ENCODE data around the gene TEX38.

TEX38 gene

GRCh38 chr1:46671554-46671953 is at the start of gene TEX38:
TSS of gene TEX38 (plus strand) at chr1:46671854. CDS start at chr1:46671935, 81 bp downstream.
- Mint-ChIP-seq H3K27ac (peak within 1 kb of the TSS; percentile 11), H3K27me3 (no peaks in the 10 kb centered on the region), H3K4me3 (no peak within 1 kb of the TSS), H3K4me1 (peaks cover 36% of the 10 kb centered on the region), H3K36me3 (ENCODE audit: low read depth) (peaks cover 5% of the 10 kb centered on the region), H3K9me3 (no peaks in the 10 kb centered on the region)
- ATAC-seq: no peak
- DNase-seq: no peak

- Mint-ChIP-seq H3K27ac (no peak overlapping the region), H3K4me1 (peaks cover 21% of the 10 kb centered on the region), H3K27me3 (no peaks in the 10 kb centered on the region), H3K36me3 (ENCODE audit: low read depth) (no peaks in the 10 kb centered on the region), H3K4me3 (no peak overlapping the region), H3K9me3 (no peaks in the 10 kb centered on the region)
- ATAC-seq (no peak), DNase-seq (no peak)
Observed at GRCh38 chr1:46621930-46622329, 49.7 kb upstream of the TEX38 start.

- Mint-ChIP-seq H3K36me3 (ENCODE audit: low read depth) (no peaks in the 10 kb centered on the region), H3K4me3 (no peak overlapping the region), H3K9me3 (no peaks in the 10 kb centered on the region), H3K27me3 (no peaks in the 10 kb centered on the region), H3K27ac (no peak overlapping the region), H3K4me1 (peaks cover 17% of the 10 kb centered on the region)
- ATAC-seq (no peak), DNase-seq (no peak)
Observed at GRCh38 chr1:46622344-46622743, 49.3 kb upstream of the TEX38 start.

- DNase-seq (no peak), ATAC-seq (no peak)
- peaks cover 6% of the 10 kb centered on the region for H3K4me1 Mint-ChIP-seq
- no peak overlapping the region for H3K4me3 Mint-ChIP-seq
- no peaks in the 10 kb centered on the region for H3K9me3 Mint-ChIP-seq
- no peaks in the 10 kb centered on the region for H3K36me3 Mint-ChIP-seq (ENCODE audit: low read depth)
- H3K27ac Mint-ChIP-seq: no peak overlapping the region
- no peaks in the 10 kb centered on the region for H3K27me3 Mint-ChIP-seq
Observed at GRCh38 chr1:46623743-46624644, 47.7 kb upstream of the TEX38 start.

- Mint-ChIP-seq H3K4me3 (no peak overlapping the region), H3K27me3 (no peaks in the 10 kb centered on the region), H3K27ac (no peak overlapping the region), H3K36me3 (ENCODE audit: low read depth) (peaks cover 20% of the 10 kb centered on the region), H3K4me1 (no peaks in the 10 kb centered on the region), H3K9me3 (no peaks in the 10 kb centered on the region)
- ATAC-seq (no peak), DNase-seq (no peak)
Observed at GRCh38 chr1:46630719-46631118, 40.9 kb upstream of the TEX38 start.

- no peaks in the 10 kb centered on the region for H3K27me3 Mint-ChIP-seq
- H3K4me1 Mint-ChIP-seq: no peaks in the 10 kb centered on the region
- no peak overlapping the region for H3K4me3 Mint-ChIP-seq
- no peak for ATAC-seq
- H3K36me3 Mint-ChIP-seq (ENCODE audit: low read depth): peaks cover 25% of the 10 kb centered on the region
- no peak overlapping the region for H3K27ac Mint-ChIP-seq
- no peaks in the 10 kb centered on the region for H3K9me3 Mint-ChIP-seq
- no peak for DNase-seq
Observed at GRCh38 chr1:46635205-46635604, 36.4 kb upstream of the TEX38 start.

- Mint-ChIP-seq H3K9me3 (no peaks in the 10 kb centered on the region), H3K36me3 (ENCODE audit: low read depth) (peaks cover 20% of the 10 kb centered on the region), H3K27ac (no peak overlapping the region), H3K27me3 (no peaks in the 10 kb centered on the region), H3K4me1 (no peaks in the 10 kb centered on the region), H3K4me3 (no peak overlapping the region)
- DNase-seq: no peak
- ATAC-seq: no peak
Observed at GRCh38 chr1:46637444-46638083, 34.1 kb upstream of the TEX38 start.

- Mint-ChIP-seq H3K27me3 (no peaks in the 10 kb centered on the region), H3K4me3 (no peak overlapping the region), H3K36me3 (ENCODE audit: low read depth) (peaks cover 11% of the 10 kb centered on the region), H3K4me1 (no peaks in the 10 kb centered on the region), H3K27ac (no peak overlapping the region), H3K9me3 (no peaks in the 10 kb centered on the region)
- DNase-seq: no peak
- no peak for ATAC-seq
Observed at GRCh38 chr1:46638921-46639320, 32.7 kb upstream of the TEX38 start.

- no peaks in the 10 kb centered on the region for H3K27me3 Mint-ChIP-seq
- H3K27ac Mint-ChIP-seq: no peak overlapping the region
- H3K36me3 Mint-ChIP-seq (ENCODE audit: low read depth): peaks cover 11% of the 10 kb centered on the region
- DNase-seq (no peak), ATAC-seq (no peak)
- H3K9me3 Mint-ChIP-seq: no peaks in the 10 kb centered on the region
- H3K4me3 Mint-ChIP-seq: no peak overlapping the region
- H3K4me1 Mint-ChIP-seq: no peaks in the 10 kb centered on the region
Observed at GRCh38 chr1:46639547-46639946, 32.1 kb upstream of the TEX38 start.

- Mint-ChIP-seq H3K36me3 (ENCODE audit: low read depth) (peaks cover 11% of the 10 kb centered on the region), H3K4me3 (no peak overlapping the region), H3K4me1 (peaks cover 5% of the 10 kb centered on the region), H3K27ac (no peak overlapping the region), H3K27me3 (no peaks in the 10 kb centered on the region), H3K9me3 (no peaks in the 10 kb centered on the region)
- DNase-seq (no peak), ATAC-seq (no peak)
Observed at GRCh38 chr1:46642115-46642680, 29.5 kb upstream of the TEX38 start.

- H3K9me3 Mint-ChIP-seq: no peaks in the 10 kb centered on the region
- DNase-seq (no peak), ATAC-seq (no peak)
- H3K4me1 Mint-ChIP-seq: peaks cover 9% of the 10 kb centered on the region
- H3K27me3 Mint-ChIP-seq: no peaks in the 10 kb centered on the region
- H3K27ac Mint-ChIP-seq: no peak overlapping the region
- H3K4me3 Mint-ChIP-seq: no peak overlapping the region
- peaks cover 15% of the 10 kb centered on the region for H3K36me3 Mint-ChIP-seq (ENCODE audit: low read depth)
Observed at GRCh38 chr1:46643368-46643775, 28.3 kb upstream of the TEX38 start.

- peaks cover 27% of the 10 kb centered on the region for H3K36me3 Mint-ChIP-seq (ENCODE audit: low read depth)
- no peaks in the 10 kb centered on the region for H3K27me3 Mint-ChIP-seq
- peaks cover 9% of the 10 kb centered on the region for H3K4me1 Mint-ChIP-seq
- peaks cover 4% of the 10 kb centered on the region for H3K9me3 Mint-ChIP-seq
- H3K4me3 Mint-ChIP-seq: no peak overlapping the region
- ATAC-seq (no peak), DNase-seq (no peak)
- H3K27ac Mint-ChIP-seq: no peak overlapping the region
Observed at GRCh38 chr1:46645815-46646214, 25.8 kb upstream of the TEX38 start.

GRCh38 chr1:46646331-46646730 is 25.3 kb upstream of the TEX38 start:
- Mint-ChIP-seq H3K9me3 (peaks cover 4% of the 10 kb centered on the region), H3K27ac (no peak overlapping the region), H3K27me3 (no peaks in the 10 kb centered on the region), H3K4me1 (peaks cover 9% of the 10 kb centered on the region), H3K36me3 (ENCODE audit: low read depth) (peaks cover 30% of the 10 kb centered on the region), H3K4me3 (no peak overlapping the region)
- no peak for DNase-seq
- ATAC-seq: no peak

GRCh38 chr1:46646844-46647243 is 24.8 kb upstream of the TEX38 start:
- H3K4me3 Mint-ChIP-seq: no peak overlapping the region
- H3K9me3 Mint-ChIP-seq: peaks cover 4% of the 10 kb centered on the region
- DNase-seq (no peak), ATAC-seq (peak; percentile 24)
- peaks cover 9% of the 10 kb centered on the region for H3K4me1 Mint-ChIP-seq
- H3K36me3 Mint-ChIP-seq (ENCODE audit: low read depth): peaks cover 31% of the 10 kb centered on the region
- H3K27ac Mint-ChIP-seq: peak overlapping the region; percentile 20
- H3K27me3 Mint-ChIP-seq: no peaks in the 10 kb centered on the region

GRCh38 chr1:46647611-46648010 is 24.0 kb upstream of the TEX38 start:
- DNase-seq: no peak
- Mint-ChIP-seq H3K4me1 (peaks cover 9% of the 10 kb centered on the region), H3K9me3 (peaks cover 4% of the 10 kb centered on the region), H3K4me3 (no peak overlapping the region), H3K27me3 (no peaks in the 10 kb centered on the region), H3K36me3 (ENCODE audit: low read depth) (peaks cover 36% of the 10 kb centered on the region), H3K27ac (no peak overlapping the region)
- peak; percentile 49 for ATAC-seq
